HCT116 (cell line): Measurements from ENCODE around the gene IL10RB. TPM values are rescaled to one million over a fixed set of nuclear protein-coding genes. Genes with fewer than 3 reads are reported as not detected.

Source experiments
- ATAC-seq: fragments of 200-7000 bp; cut with Tn5 transposase; 2 replicates; pipeline ENCODE4 v1.9.1; 2020; ENCODE audit warnings: mild to moderate bottlenecking, moderate library complexity
- BruUV-seq: library from RNA; stranded (reverse); fragments of 400-500 nt; replicated peaks from 2 replicates; lab custom pipeline; 2021; lab: Mats Ljungman, UMichigan
- CTCF ChIA-PET: fragments of 300-600 bp; sonication (Branson Sonifier 250); formaldehyde crosslinking; loops from one replicate; lab custom pipeline; 2021; ENCODE audit warnings: antibody characterized with exemption; lab: Charles Lee
- POLR2A ChIA-PET: fragments of 300-600, 350-600 bp; sonication (Branson Sonifier 250); formaldehyde crosslinking; loops from one replicate; lab custom pipeline; 2021; ENCODE audit warnings: antibody characterized with exemption; lab: Charles Lee
- RAD21 ChIA-PET, 2 experiments: fragments of 300-600 bp; sonication (Branson Sonifier 250); formaldehyde crosslinking; loops; one replicate each; lab custom pipeline; 2023; ENCODE audit warnings: low total read pairs in 2 of 2; ENCODE audit not compliant: uncharacterized antibody in 2 of 2, unreplicated experiment in 2 of 2, low non-redundant PET in 1 of 2; lab: Charles Lee
- DNase-seq: peaks from one replicate; pipeline ENCODE4 v3.0.0-alpha.2; 2010; ENCODE audit warnings: low read depth, low spot score
- H2AFZ ChIP-seq: fragments of 200-600 bp; shearing (Covaris generic), sonication (generic); 2 replicates; pipeline ENCODE4 v1.6.1; 2017; ENCODE audit warnings: low read depth, mixed run types, mixed read lengths, antibody characterized with exemption, low read length; ENCODE audit not compliant: poor library complexity, severe bottlenecking
- H3K27ac ChIP-seq: 2 replicates; pipeline ENCODE4 v1.5.1; 2012; ENCODE audit warnings: low read depth, low read length
- H3K27me3 ChIP-seq: fragments of 200-600 bp; sonication (generic); 2 replicates; pipeline ENCODE4 v1.6.1; 2016; ENCODE audit warnings: mixed run types, low read length, mixed read lengths; ENCODE audit not compliant: insufficient read depth
- H3K36me3 ChIP-seq, 2 experiments: fragments of 200-500 bp in 1 of 2; fragments of 200-600 bp in 1 of 2; sonication (Bioruptor generic) in 1 of 2; sonication (generic) in 1 of 2; 2 replicates each; pipeline versions ENCODE4 v1.5.1 to v1.6.1; 2014 to 2016; ENCODE audit warnings: low read length in 2 of 2, inconsistent platforms in 1 of 2, mixed read lengths in 1 of 2, mixed run types in 1 of 2; ENCODE audit not compliant: insufficient read depth in 2 of 2, control insufficient read depth in 1 of 2
- H3K4me1 ChIP-seq, 2 experiments: fragments of 200-600 bp in 1 of 2; sonication (generic) in 1 of 2; 2 replicates each; pipeline versions ENCODE4 v1.5.1 to v1.6.1; 2012 to 2017; ENCODE audit warnings: low read length in 2 of 2, inconsistent platforms in 1 of 2, mild to moderate bottlenecking in 1 of 2, mixed read lengths in 1 of 2, mixed run types in 1 of 2, moderate library complexity in 1 of 2; ENCODE audit not compliant: insufficient read depth in 2 of 2, control insufficient read depth in 1 of 2
- H3K4me2 ChIP-seq: fragments of 200-600 bp; sonication (generic); 2 replicates; pipeline ENCODE4 v1.6.1; 2017; ENCODE audit warnings: mixed run types, low read length, mixed read lengths
- H3K4me3 ChIP-seq, 2 experiments: fragments of 200-600 bp in 1 of 2; sonication (generic) in 1 of 2; replicated peaks in 1 of 2; 2 replicates each; pipeline ENCODE4 v1.5.1; 2011 to 2016; ENCODE audit warnings: low read length in 2 of 2, control low read depth in 1 of 2, low read depth in 1 of 2, mild to moderate bottlenecking in 1 of 2, mixed read lengths in 1 of 2, mixed run types in 1 of 2
- H3K79me2 ChIP-seq: fragments of 200-600 bp; sonication (generic); 2 replicates; pipeline ENCODE4 v1.6.1; 2017; ENCODE audit warnings: mild to moderate bottlenecking, mixed run types, low read length, moderate library complexity, mixed read lengths; ENCODE audit not compliant: insufficient read depth
- H3K9ac ChIP-seq: fragments of 200-600 bp; sonication (generic); 2 replicates; pipeline ENCODE4 v1.6.1; 2016; ENCODE audit warnings: low read length, mixed read lengths
- H3K9me2 ChIP-seq: fragments of 200-600 bp; sonication (generic), shearing (Covaris generic); 2 replicates; pipeline ENCODE4 v1.6.1; 2017; ENCODE audit warnings: mixed run types, mild to moderate bottlenecking, moderate library complexity; ENCODE audit not compliant: insufficient read depth
- H3K9me3 ChIP-seq, 2 experiments: fragments of 200-500 bp in 1 of 2; fragments of 200-600 bp in 1 of 2; sonication (Bioruptor generic) in 1 of 2; sonication (generic) in 1 of 2; 2 replicates each; pipeline ENCODE4 v1.6.1; 2014 to 2017; ENCODE audit warnings: low read length in 2 of 2, mixed read lengths in 2 of 2, inconsistent platforms in 1 of 2, low read depth in 1 of 2, mild to moderate bottlenecking in 1 of 2, mixed run types in 1 of 2, moderate library complexity in 1 of 2; ENCODE audit not compliant: control insufficient read depth in 1 of 2, insufficient read depth in 1 of 2
- H4K20me1 ChIP-seq: fragments of 200-600 bp; sonication (generic), shearing (Covaris generic); 2 replicates; pipeline ENCODE4 v1.6.1; 2017; ENCODE audit warnings: mixed run types, mild to moderate bottlenecking, moderate library complexity; ENCODE audit not compliant: insufficient read depth
- CEBPB ChIP-seq: IDR thresholded peaks from 2 replicates; pipeline ENCODE4 v1.6.1; 2012; ENCODE audit warnings: low read depth
- EGR1 ChIP-seq: IDR thresholded peaks from 2 replicates; pipeline ENCODE4 v1.6.1; 2012; ENCODE audit warnings: low read depth
- ELF1 ChIP-seq: IDR thresholded peaks from 2 replicates; pipeline ENCODE4 v1.6.1; 2012; ENCODE audit warnings: low read depth, borderline replicate concordance
- EZH2 ChIP-seq: fragments of 200-600 bp; sonication (generic); IDR thresholded peaks from 2 replicates; pipeline ENCODE4 v1.6.1; 2017; ENCODE audit warnings: antibody characterized with exemption, mixed run types
- EZH2phosphoT487 ChIP-seq: fragments of 200-600 bp; IDR thresholded peaks from 2 replicates; pipeline ENCODE4 v1.6.1; 2018; ENCODE audit warnings: antibody characterized with exemption, borderline replicate concordance
- JUND ChIP-seq: IDR thresholded peaks from 2 replicates; pipeline ENCODE4 v1.6.1; 2012
- POLR2A ChIP-seq: IDR thresholded peaks from 2 replicates; pipeline ENCODE4 v1.7.0; 2011; ENCODE audit warnings: borderline replicate concordance; ENCODE audit not compliant: insufficient read depth, insufficient read length; ENCODE audit errors: extremely low read depth
- POLR2AphosphoS5 ChIP-seq: IDR thresholded peaks from 2 replicates; pipeline ENCODE4 v1.6.1; 2011; ENCODE audit warnings: mild to moderate bottlenecking, low read depth, low read length, moderate library complexity
- RAD21 ChIP-seq: IDR thresholded peaks from 2 replicates; pipeline ENCODE4 v1.6.1; 2012; ENCODE audit warnings: low read depth, mild to moderate bottlenecking
- SIN3A ChIP-seq: IDR thresholded peaks from 2 replicates; pipeline ENCODE4 v1.6.1; 2012; ENCODE audit warnings: low read depth
- SRF ChIP-seq: IDR thresholded peaks from 2 replicates; pipeline ENCODE4 v1.6.1; 2012; ENCODE audit warnings: low read depth
- TCF7L2 ChIP-seq: IDR thresholded peaks from 2 replicates; pipeline ENCODE4 v1.7.0; 2011; ENCODE audit warnings: borderline replicate concordance, inconsistent platforms; ENCODE audit not compliant: insufficient read depth, insufficient read length; ENCODE audit errors: extremely low read depth
- YY1 ChIP-seq: IDR thresholded peaks from 2 replicates; pipeline ENCODE4 v1.6.1; 2011; ENCODE audit warnings: low read length, low read depth, moderate library complexity, mild to moderate bottlenecking; ENCODE audit not compliant: insufficient replicate concordance; ENCODE audit errors: extremely low read depth
- ZBTB33 ChIP-seq: IDR thresholded peaks from 2 replicates; pipeline ENCODE4 v1.6.1; 2011; ENCODE audit warnings: mild to moderate bottlenecking, low read length, moderate library complexity; ENCODE audit not compliant: insufficient replicate concordance; ENCODE audit errors: extremely low read depth
- ZFX ChIP-seq: fragments of 450-650 bp; IDR thresholded peaks from 2 replicates; pipeline ENCODE4 v1.6.1; 2017
- ZNF274 ChIP-seq: fragments of 200-500 bp; sonication (Bioruptor generic); IDR thresholded peaks from 2 replicates; pipeline ENCODE4 v1.6.1; 2014; ENCODE audit warnings: mild to moderate bottlenecking, low read depth, low read length, inconsistent platforms
- intact Hi-C: fragments of 100-400 bp; cut with micrococcal nuclease; formaldehyde crosslinking; loops from 2 replicates; pipeline ENCODE4 v1.10.0; 2022
- total RNA-seq: library from RNA; stranded (reverse); gene quantifications from one replicate; pipeline ENCODE4 v1.2.1, GENCODE V29; 2021; ENCODE audit not compliant: unreplicated experiment
- TF ChIP-seq, protein P1 (sequence below): IDR thresholded peaks from 2 replicates; pipeline ENCODE4 v1.6.1; 2012; ENCODE audit warnings: low read depth
- TF ChIP-seq, protein P2 (sequence below): IDR thresholded peaks from 2 replicates; pipeline ENCODE4 v1.6.1; 2012

Gene IL10RB
- total RNA-seq, 1 experiment from 2014 or later, result 13.7 TPM

DNA sequence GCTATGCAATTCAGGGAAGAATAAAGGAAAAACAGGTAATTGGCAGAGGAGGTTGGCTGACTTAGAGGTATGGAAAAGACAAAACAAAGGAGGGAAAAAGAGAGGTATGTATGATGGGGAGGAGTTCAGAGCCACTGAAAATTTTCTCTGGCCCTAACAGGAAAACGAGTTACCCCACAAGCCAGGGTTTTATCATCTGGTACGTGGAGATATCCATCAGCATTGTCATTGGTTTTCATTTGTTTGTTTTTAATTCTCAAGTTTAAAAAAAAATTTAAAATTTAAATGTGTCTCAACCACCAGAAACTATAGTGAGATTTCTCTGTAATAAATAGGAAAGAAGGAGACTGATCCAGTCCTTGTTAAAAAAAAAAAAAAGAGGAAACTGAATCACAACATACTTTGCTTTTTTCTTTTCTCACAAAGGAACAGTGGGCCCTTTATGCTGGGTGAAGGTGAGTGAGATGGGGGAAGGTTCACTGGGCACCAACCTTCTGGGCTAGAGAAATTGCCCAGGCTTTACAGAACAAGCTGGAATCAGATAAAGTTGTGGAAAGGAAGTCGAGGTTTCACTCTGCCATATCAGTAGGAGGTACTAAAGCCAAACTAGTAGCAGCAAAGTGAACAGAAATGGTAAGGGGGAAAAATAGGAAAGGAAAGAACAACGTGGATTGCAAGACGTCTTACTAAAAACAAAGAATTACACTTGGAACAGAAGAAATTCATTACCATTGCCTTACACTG lies 33.7 kb upstream of the IL10RB start:
- Histone ChIP-seq H3K9ac (no peak overlapping the region), H3K4me1 (peaks cover 9 to 17% of the 10 kb centered on the region in 2 experiments; a peak in 3 of 4 replicates), H3K36me3 (no peaks in the 10 kb centered on the region), H3K27ac (no peak overlapping the region), H3K4me2 (no peak overlapping the region), H3K9me2 (no peaks in the 10 kb centered on the region), H3K9me3 (no peaks in the 10 kb centered on the region), H2AFZ (no peak overlapping the region), H3K4me3 (no peak overlapping the region), H4K20me1 (no peaks in the 10 kb centered on the region), H3K79me2 (peaks cover 15% of the 10 kb centered on the region), H3K27me3 (no peaks in the 10 kb centered on the region)
- TF ChIP-seq, protein P1, sequence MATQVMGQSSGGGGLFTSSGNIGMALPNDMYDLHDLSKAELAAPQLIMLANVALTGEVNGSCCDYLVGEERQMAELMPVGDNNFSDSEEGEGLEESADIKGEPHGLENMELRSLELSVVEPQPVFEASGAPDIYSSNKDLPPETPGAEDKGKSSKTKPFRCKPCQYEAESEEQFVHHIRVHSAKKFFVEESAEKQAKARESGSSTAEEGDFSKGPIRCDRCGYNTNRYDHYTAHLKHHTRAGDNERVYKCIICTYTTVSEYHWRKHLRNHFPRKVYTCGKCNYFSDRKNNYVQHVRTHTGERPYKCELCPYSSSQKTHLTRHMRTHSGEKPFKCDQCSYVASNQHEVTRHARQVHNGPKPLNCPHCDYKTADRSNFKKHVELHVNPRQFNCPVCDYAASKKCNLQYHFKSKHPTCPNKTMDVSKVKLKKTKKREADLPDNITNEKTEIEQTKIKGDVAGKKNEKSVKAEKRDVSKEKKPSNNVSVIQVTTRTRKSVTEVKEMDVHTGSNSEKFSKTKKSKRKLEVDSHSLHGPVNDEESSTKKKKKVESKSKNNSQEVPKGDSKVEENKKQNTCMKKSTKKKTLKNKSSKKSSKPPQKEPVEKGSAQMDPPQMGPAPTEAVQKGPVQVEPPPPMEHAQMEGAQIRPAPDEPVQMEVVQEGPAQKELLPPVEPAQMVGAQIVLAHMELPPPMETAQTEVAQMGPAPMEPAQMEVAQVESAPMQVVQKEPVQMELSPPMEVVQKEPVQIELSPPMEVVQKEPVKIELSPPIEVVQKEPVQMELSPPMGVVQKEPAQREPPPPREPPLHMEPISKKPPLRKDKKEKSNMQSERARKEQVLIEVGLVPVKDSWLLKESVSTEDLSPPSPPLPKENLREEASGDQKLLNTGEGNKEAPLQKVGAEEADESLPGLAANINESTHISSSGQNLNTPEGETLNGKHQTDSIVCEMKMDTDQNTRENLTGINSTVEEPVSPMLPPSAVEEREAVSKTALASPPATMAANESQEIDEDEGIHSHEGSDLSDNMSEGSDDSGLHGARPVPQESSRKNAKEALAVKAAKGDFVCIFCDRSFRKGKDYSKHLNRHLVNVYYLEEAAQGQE, result no peak
- TF ChIP-seq SIN3A (no peak), CEBPB (no peak), EGR1 (no peak), TCF7L2 (no peak), YY1 (no peak), ZFX (no peak), EZH2 (no peak), POLR2AphosphoS5 (no peak), POLR2A (no peak), SRF (no peak), ZNF274 (no peak), RAD21 (no peak), EZH2phosphoT487 (no peak), ELF1 (no peak), JUND (no peak), ZBTB33 (no peak)
- TF ChIP-seq, protein P2, sequence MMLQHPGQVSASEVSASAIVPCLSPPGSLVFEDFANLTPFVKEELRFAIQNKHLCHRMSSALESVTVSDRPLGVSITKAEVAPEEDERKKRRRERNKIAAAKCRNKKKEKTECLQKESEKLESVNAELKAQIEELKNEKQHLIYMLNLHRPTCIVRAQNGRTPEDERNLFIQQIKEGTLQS, result no peak
- DNase-seq (no peak), ATAC-seq (no peak)
- ChIA-PET RAD21 (no interaction called here), CTCF (no interaction called here), POLR2A (no interaction called here)
- intact Hi-C loops, result no loop called here
- BruUV-seq, result no TSS peak
